Adrenal gland (tissue), 5 donors: ENCODE data around the gene ADSL.

Experiments used
- CTCF ChIP-seq, 6 experiments: fragments of 450-650 bp in 4 of 6; fragments of 200-600 bp in 2 of 6; sonication (generic) in 1 of 6; IDR thresholded peaks; 1 replicate in 5 of 6; 2 replicates in 1 of 6; pipeline versions ENCODE4 v1.5.1 to v1.8.0; 2016 to 2021; ENCODE audit warnings: antibody characterized with exemption in 6 of 6, mild to moderate bottlenecking in 2 of 6, moderate library complexity in 1 of 6
- POLR2A ChIP-seq, 2 donors: fragments of 450-650 bp; IDR thresholded peaks; one replicate each; pipeline ENCODE4 v1.6.1; 2017; ENCODE audit warnings: antibody characterized with exemption in 2 of 2, mild to moderate bottlenecking in 2 of 2, moderate library complexity in 1 of 2
- donor health status: DM: no; HTN: no; CAD: no.

GRCh38 chr22:40328546-40329456, 17.5 kb upstream of the ADSL start:
- TF ChIP-seq POLR2A (IDR thresholded peaks at IDR 0.05) (no peak), CTCF (IDR thresholded peaks at IDR 0.05) (no peak)
